ENCODE measurements around the gene RALGAPA1. TPM values are rescaled to one million over a fixed set of nuclear protein-coding genes. Genes with fewer than 3 reads are reported as not detected.

RALGAPA1 gene
- total RNA-seq (2022; extraction: Qiagen RNA extraction) = 6.3 to 8.8 TPM (median 7.6 TPM) in 5 replicates

DNA sequence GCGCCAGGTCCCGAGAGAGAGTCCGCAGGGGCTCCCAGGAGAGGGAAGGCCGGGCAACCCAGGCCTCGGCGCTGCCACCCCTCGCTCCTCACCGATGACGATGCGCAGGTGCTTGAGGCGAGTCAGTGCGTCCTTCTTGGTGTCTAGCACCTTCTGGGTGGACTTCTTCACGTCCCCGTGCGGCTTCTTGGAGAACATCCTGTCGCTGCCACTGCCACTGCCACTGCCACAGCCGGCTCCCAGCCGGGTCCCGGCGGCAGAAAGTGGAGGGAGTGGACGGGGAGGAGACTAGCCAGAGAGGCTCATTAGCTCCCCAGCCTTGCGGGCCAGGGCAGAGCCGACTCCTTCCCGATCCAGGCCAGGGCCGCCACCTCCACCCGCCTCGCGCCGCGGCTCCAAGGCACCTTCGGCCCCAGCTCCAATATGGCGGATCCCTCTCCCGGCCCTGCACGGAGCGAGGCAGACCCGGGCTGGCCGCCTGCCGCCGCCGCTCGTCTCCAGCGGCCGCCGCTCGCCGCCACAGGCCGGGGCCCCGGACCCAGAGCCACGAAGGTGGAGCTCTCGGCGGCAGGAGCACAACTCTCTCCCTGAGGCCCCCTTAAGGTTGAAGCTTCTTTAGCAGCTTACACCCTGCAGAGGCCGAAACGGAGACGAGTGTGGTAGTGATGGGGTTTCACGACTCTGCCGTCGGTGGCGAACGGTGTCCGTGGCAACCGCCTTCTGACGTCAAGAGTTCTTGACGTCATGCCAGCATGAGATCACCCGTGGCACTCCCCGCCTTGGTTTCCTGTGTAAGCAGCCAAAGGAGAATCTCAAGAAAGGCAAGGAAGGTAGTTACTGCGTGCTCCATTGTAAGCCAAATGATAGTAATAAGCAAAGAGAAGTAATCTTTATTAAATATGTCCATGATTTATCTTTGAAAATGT lies at the start of gene RALGAPA1:
Gene RALGAPA1, minus strand, starts transcription at position 658 of the 926 bp plus-strand sequence. Its CDS starts 460 bp downstream, at position 198.

DNA sequence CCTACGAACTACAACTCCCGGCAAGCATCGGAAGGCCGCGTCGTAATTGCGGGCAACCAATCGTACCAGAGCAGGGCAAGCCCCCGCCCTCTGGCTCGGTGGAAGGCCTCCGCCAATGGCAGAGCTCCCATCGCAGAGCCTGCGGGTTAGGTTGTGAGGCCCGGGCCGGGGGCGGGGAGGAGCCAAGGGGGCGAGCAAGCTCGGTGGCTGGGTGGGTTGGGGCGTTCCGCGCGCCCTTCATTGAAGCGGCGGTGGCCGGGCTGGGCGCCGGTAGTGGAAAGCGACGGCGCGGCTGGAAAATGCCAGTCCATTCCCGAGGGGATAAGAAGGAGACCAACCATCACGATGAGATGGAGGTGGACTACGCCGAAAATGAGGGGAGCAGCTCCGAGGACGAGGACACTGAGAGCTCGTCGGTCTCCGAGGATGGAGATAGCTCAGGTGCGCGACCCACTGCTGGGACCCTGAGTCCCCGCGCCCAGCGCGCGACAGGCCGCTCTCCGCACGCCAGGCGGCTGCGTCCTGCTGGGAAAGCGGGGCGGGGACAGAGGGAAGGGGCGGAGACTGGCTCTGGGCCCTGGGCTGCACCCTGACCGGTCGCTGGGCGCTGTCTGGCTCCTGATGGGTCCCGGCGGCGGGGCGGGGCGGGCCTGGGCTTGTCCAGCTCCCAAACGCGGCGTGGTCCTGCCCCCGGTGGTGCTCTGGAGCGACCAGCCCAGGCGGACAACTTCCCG lies 17.3 kb upstream of the RALGAPA1 start, which contains the start of gene BRMS1L:
Gene BRMS1L, plus strand, starts transcription at position 121 of the 734 bp plus-strand sequence. Its CDS starts 179 bp downstream, at position 300.

DNA sequence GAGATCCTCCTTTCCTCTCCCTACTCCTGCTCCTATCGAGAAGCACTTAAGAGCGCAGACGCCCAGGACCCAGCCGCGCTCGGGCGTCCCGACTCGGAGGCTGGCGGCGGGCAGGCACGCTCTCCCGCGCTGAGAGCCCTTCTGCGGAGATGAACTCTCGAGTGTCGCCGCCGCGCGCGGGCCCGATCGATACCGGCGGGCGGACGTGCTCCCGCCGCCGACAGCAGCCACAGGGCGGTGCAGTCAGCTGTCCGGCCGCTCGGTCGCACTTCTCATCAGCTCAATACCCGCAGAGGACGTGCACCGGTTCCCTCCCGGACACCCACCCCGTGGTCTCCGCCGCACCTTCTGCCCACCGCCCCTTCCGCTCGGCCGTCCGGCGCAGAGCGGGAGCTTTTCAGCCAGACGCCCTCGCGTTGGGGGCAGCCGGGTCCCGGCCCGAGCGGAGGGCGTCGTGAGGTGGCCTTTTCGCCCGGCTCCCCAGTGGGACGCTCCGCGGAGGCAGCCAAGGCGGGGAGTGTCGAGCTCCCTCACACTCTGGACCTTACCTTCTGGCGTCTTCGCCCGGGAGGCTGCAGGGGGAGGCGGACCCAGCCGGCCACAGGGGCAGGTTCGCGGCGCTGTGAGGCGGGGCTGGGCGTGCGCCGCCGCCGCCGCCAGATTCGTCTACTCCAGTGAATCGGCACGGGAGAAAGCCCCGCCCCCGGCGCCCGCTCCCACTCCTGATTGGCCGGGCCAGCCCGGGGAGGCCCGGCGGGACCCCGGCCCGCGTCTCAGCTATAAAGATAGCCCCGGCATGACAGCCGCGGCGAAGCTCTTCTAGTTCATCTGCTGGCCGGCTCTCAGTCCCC lies 275.5 kb downstream of the RALGAPA1 start, which contains the start of gene INSM2:
Gene INSM2, plus strand, starts transcription at position 808 of the 851 bp plus-strand sequence. CDS start 89 bp downstream, outside the sequence.

Other genes with a start within 250 kb of the RALGAPA1 start
- gene BRMS1L, start 17.0 kb upstream of the RALGAPA1 start, total RNA-seq (2022; extraction: Qiagen RNA extraction) = 10.3 to 13.7 TPM (median 11.9 TPM) in 5 replicates